Osteoblast (primary cell): ENCODE results near the gene IL5RA. TPM values are rescaled to one million over a fixed set of nuclear protein-coding genes. Genes with fewer than 3 reads are reported as not detected.

Source experiments
- DNase-seq: peaks from one replicate; pipeline ENCODE4 v3.0.0; 2011; ENCODE audit warnings: low spot score, mixed read lengths; ENCODE audit not compliant: insufficient read length; ENCODE audit errors: missing footprints
- H2AFZ ChIP-seq: 2 replicates; pipeline ENCODE4 v1.6.0; 2011; ENCODE audit warnings: mild to moderate bottlenecking, low read length
- H3K27ac ChIP-seq: 2 replicates; pipeline ENCODE4 v1.5.1; 2011; ENCODE audit warnings: mild to moderate bottlenecking, low read depth, low read length, moderate library complexity
- H3K27me3 ChIP-seq: 2 replicates; pipeline ENCODE4 v1.6.0; 2012; ENCODE audit warnings: mild to moderate bottlenecking, control low read depth, inconsistent platforms, low read length, moderate library complexity; ENCODE audit not compliant: insufficient read depth
- H3K36me3 ChIP-seq: 2 replicates; pipeline ENCODE4 v1.5.1; 2011; ENCODE audit warnings: mild to moderate bottlenecking, low read length, control low read depth, moderate library complexity; ENCODE audit not compliant: insufficient read depth
- H3K4me1 ChIP-seq: 2 replicates; pipeline ENCODE4 v1.5.1; 2011; ENCODE audit warnings: mild to moderate bottlenecking, low read length, control low read depth, moderate library complexity; ENCODE audit not compliant: insufficient read depth
- H3K4me2 ChIP-seq: 2 replicates; pipeline ENCODE4 v1.6.0; 2011; ENCODE audit warnings: mild to moderate bottlenecking, low read length; ENCODE audit not compliant: insufficient read depth
- H3K4me3 ChIP-seq: fragments of 200-600 bp; sonication (generic); 3 replicates; pipeline ENCODE4 v1.5.1; 2012; ENCODE audit warnings: mild to moderate bottlenecking, low read length, inconsistent platforms; ENCODE audit not compliant: insufficient read depth
- H3K79me2 ChIP-seq: 2 replicates; pipeline ENCODE4 v1.6.0; 2012; ENCODE audit warnings: mild to moderate bottlenecking, low read length, control low read depth, inconsistent platforms; ENCODE audit not compliant: insufficient read depth
- H3K9me3 ChIP-seq: 2 replicates; pipeline ENCODE4 v1.5.1; 2011; ENCODE audit warnings: low read depth, low read length, control low read depth
- H4K20me1 ChIP-seq: 2 replicates; pipeline ENCODE4 v1.6.0; 2012; ENCODE audit warnings: mild to moderate bottlenecking, low read length, control low read depth; ENCODE audit not compliant: insufficient read depth
- CTCF ChIP-seq: IDR thresholded peaks from 2 replicates; pipeline ENCODE4 v1.5.1; 2011; ENCODE audit warnings: mild to moderate bottlenecking, low read depth, low read length, moderate library complexity; ENCODE audit errors: extremely low read depth
- total RNA-seq: library from RNA; depleted of rRNA; stranded (reverse); fragments of >200 nt; gene quantifications from 2 replicates; pipeline ENCODE4 v1.2.3, GENCODE V29; 2012

IL5RA gene
- total RNA-seq, 1 donor: not detected

- H3K9me3 ChIP-seq: no peaks in the 10 kb centered on the region
- no peak for TF ChIP-seq CTCF
- no peak for DNase-seq
Measured at GRCh38 chr3:3066910-3067309, 43.3 kb downstream of the IL5RA start.

GRCh38 chr3:3066378-3066777 lies 43.8 kb downstream of the IL5RA start:
- Histone ChIP-seq H3K79me2 (no peaks in the 10 kb centered on the region), H3K36me3 (no peaks in the 10 kb centered on the region), H3K9me3 (no peaks in the 10 kb centered on the region), H2AFZ (no peak overlapping the region), H4K20me1 (no peaks in the 10 kb centered on the region), H3K4me1 (no peaks in the 10 kb centered on the region), H3K4me2 (no peak overlapping the region), H3K27me3 (no peaks in the 10 kb centered on the region), H3K27ac (no peak overlapping the region), H3K4me3 (no peak overlapping the region)
- DNase-seq: no peak
- TF ChIP-seq CTCF: no peak

More at GRCh38 chr3:3066910-3067309, 43.3 kb downstream of the IL5RA start:
- Histone ChIP-seq H2AFZ (no peak overlapping the region), H3K79me2 (no peaks in the 10 kb centered on the region), H4K20me1 (no peaks in the 10 kb centered on the region), H3K27me3 (no peaks in the 10 kb centered on the region), H3K36me3 (no peaks in the 10 kb centered on the region), H3K4me2 (no peak overlapping the region), H3K4me1 (no peaks in the 10 kb centered on the region), H3K4me3 (no peak overlapping the region), H3K27ac (no peak overlapping the region)

DNA sequence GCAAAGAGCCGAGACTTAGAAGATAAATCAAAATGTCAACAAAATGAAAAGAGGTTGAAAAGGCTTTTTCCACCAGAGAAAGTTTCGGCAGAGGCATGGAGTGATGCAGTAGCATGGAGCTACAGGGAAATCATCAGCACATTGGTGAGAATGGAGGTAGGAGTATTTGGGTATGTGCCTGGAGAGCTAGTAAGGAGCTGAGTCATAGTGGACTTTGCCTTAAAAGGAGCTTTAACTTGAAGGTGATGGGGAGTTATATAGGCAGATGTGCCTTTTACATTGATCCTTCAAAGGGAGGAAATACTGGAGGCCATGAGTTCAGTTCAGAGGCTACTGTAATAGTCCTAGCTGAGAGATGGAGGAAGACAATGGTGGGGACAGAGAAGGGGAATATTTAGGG lies 44.3 kb downstream of the IL5RA start:
- peak; percentile 26 for DNase-seq
- Histone ChIP-seq H3K4me2 (no peak overlapping the region), H3K27ac (no peak overlapping the region), H3K79me2 (no peaks in the 10 kb centered on the region), H3K9me3 (no peaks in the 10 kb centered on the region), H4K20me1 (no peaks in the 10 kb centered on the region), H3K36me3 (no peaks in the 10 kb centered on the region), H2AFZ (no peak overlapping the region), H3K4me1 (no peaks in the 10 kb centered on the region), H3K27me3 (no peaks in the 10 kb centered on the region), H3K4me3 (no peak overlapping the region)
- TF ChIP-seq CTCF: no peak

- H3K27ac ChIP-seq: no peak overlapping the region
- no peaks in the 10 kb centered on the region for H3K36me3 ChIP-seq
- H3K79me2 ChIP-seq: no peaks in the 10 kb centered on the region
- TF ChIP-seq CTCF: no peak
- H3K4me3 ChIP-seq: no peak overlapping the region
- H2AFZ ChIP-seq: no peak overlapping the region
- H3K9me3 ChIP-seq: no peaks in the 10 kb centered on the region
- H4K20me1 ChIP-seq: no peaks in the 10 kb centered on the region
- H3K4me1 ChIP-seq: no peaks in the 10 kb centered on the region
- H3K27me3 ChIP-seq: no peaks in the 10 kb centered on the region
- H3K4me2 ChIP-seq: no peak overlapping the region
- DNase-seq: peak; percentile 19
Measured at GRCh38 chr3:3064297-3064696, 45.9 kb downstream of the IL5RA start.
